Keratinocyte (primary cell): Measurements from ENCODE around the gene ACAN.

Experiments
- EZH2 ChIP-seq: IDR thresholded peaks from one replicate; pipeline ENCODE4 v1.6.1; 2012; ENCODE audit warnings: inconsistent platforms, mild to moderate bottlenecking, low read length, moderate library complexity
- TF ChIP-seq, protein P1 (sequence below), 3 experiments: IDR thresholded peaks in 1 of 3; conservative IDR thresholded peaks in 1 of 3; optimal IDR thresholded peaks in 1 of 3; 2 replicates in 2 of 3; 3 replicates in 1 of 3; pipeline versions ENCODE3 to v1.5.1; 2011; ENCODE audit warnings: low read length in 3 of 3, mild to moderate bottlenecking in 3 of 3, moderate library complexity in 2 of 3, control low read depth in 1 of 3, inconsistent platforms in 1 of 3; ENCODE audit not compliant: insufficient read depth in 2 of 3; ENCODE audit errors: extremely low read depth in 1 of 3

- TF ChIP-seq, protein P1, sequence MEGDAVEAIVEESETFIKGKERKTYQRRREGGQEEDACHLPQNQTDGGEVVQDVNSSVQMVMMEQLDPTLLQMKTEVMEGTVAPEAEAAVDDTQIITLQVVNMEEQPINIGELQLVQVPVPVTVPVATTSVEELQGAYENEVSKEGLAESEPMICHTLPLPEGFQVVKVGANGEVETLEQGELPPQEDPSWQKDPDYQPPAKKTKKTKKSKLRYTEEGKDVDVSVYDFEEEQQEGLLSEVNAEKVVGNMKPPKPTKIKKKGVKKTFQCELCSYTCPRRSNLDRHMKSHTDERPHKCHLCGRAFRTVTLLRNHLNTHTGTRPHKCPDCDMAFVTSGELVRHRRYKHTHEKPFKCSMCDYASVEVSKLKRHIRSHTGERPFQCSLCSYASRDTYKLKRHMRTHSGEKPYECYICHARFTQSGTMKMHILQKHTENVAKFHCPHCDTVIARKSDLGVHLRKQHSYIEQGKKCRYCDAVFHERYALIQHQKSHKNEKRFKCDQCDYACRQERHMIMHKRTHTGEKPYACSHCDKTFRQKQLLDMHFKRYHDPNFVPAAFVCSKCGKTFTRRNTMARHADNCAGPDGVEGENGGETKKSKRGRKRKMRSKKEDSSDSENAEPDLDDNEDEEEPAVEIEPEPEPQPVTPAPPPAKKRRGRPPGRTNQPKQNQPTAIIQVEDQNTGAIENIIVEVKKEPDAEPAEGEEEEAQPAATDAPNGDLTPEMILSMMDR (optimal IDR thresholded peaks at IDR 0.05 in 1 of 3, IDR thresholded peaks at IDR 0.05 in 1 of 3, conservative IDR thresholded peaks at IDR 0.05 in 1 of 3; ENCODE audit: extremely low read depth in 1 of 3, insufficient read depth in 2 of 3, low read length in 3 of 3): no peak
- no peak for TF ChIP-seq EZH2
Measured at GRCh38 chr15:88839961-88840360, 36.7 kb downstream of the ACAN start.
